Nephron progenitor cell (in vitro differentiated cells): ENCODE results near the gene CCNE1.

Experiments used
- DNase-seq: peaks from one replicate; pipeline ENCODE4 v3.0.0; 2021
- H3K27ac Mint-ChIP-seq: 2 replicates; pipeline ENCODE4 v1.8.0; 2021; ENCODE audit warnings: mild to moderate bottlenecking, moderate library complexity, mixed read lengths
- H3K27me3 Mint-ChIP-seq: 2 replicates; pipeline ENCODE4 v1.8.0; 2021; ENCODE audit warnings: mild to moderate bottlenecking, low read depth, mixed read lengths; ENCODE audit not compliant: poor library complexity
- H3K36me3 Mint-ChIP-seq: 2 replicates; pipeline ENCODE4 v1.8.0; 2021; ENCODE audit warnings: low read depth, mixed read lengths
- H3K4me1 Mint-ChIP-seq: 2 replicates; pipeline ENCODE4 v1.8.0; 2021; ENCODE audit warnings: mixed read lengths
- H3K4me3 Mint-ChIP-seq: 2 replicates; pipeline ENCODE4 v1.8.0; 2021; ENCODE audit warnings: mild to moderate bottlenecking, moderate library complexity, mixed read lengths
- H3K9me3 Mint-ChIP-seq: 2 replicates; pipeline ENCODE4 v1.8.0; 2021; ENCODE audit warnings: mild to moderate bottlenecking, moderate library complexity, mixed read lengths
- TF ChIP-seq, protein P1 (sequence below): fragments of 200-600 bp; sonication (generic); IDR thresholded peaks from 2 replicates; pipeline ENCODE4 v1.5.0; 2021; ENCODE audit warnings: antibody characterized with exemption

CCNE1 gene

DNA sequence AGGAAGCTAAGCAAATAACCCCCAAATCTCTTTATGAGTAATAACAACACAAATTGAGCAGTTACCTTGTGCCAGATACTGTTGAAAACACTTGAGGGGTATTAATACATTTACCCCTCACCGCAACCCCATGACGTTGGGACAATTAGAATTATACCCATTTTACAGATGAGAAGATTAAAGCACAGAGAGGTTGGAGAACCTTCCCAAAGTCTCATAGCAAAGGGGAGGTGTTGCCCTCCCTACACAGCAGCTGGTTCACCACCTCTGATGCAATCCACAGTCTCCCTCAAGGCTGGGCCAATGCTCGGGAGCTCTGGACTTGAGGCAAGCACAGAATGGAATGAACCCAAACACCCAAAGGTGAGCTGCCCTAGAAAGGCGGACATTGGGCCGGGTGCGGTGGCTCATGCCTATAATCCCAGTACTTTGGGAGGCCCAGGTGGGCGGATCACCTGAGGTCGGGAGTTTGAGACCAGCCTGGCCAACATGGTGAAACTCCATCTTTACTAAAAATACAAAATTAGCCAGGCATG lies 3.9 kb upstream of the CCNE1 start:
- H3K4me3 Mint-ChIP-seq, result no peak overlapping the region
- peaks cover 9% of the 10 kb centered on the region for H3K27me3 Mint-ChIP-seq
- TF ChIP-seq, protein P1, sequence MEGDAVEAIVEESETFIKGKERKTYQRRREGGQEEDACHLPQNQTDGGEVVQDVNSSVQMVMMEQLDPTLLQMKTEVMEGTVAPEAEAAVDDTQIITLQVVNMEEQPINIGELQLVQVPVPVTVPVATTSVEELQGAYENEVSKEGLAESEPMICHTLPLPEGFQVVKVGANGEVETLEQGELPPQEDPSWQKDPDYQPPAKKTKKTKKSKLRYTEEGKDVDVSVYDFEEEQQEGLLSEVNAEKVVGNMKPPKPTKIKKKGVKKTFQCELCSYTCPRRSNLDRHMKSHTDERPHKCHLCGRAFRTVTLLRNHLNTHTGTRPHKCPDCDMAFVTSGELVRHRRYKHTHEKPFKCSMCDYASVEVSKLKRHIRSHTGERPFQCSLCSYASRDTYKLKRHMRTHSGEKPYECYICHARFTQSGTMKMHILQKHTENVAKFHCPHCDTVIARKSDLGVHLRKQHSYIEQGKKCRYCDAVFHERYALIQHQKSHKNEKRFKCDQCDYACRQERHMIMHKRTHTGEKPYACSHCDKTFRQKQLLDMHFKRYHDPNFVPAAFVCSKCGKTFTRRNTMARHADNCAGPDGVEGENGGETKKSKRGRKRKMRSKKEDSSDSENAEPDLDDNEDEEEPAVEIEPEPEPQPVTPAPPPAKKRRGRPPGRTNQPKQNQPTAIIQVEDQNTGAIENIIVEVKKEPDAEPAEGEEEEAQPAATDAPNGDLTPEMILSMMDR, result no peak
- no peak for DNase-seq
- H3K9me3 Mint-ChIP-seq, result no peaks in the 10 kb centered on the region
- peaks cover 42% of the 10 kb centered on the region for H3K4me1 Mint-ChIP-seq
- H3K36me3 Mint-ChIP-seq, result no peaks in the 10 kb centered on the region
- H3K27ac Mint-ChIP-seq, result no peak overlapping the region

DNA sequence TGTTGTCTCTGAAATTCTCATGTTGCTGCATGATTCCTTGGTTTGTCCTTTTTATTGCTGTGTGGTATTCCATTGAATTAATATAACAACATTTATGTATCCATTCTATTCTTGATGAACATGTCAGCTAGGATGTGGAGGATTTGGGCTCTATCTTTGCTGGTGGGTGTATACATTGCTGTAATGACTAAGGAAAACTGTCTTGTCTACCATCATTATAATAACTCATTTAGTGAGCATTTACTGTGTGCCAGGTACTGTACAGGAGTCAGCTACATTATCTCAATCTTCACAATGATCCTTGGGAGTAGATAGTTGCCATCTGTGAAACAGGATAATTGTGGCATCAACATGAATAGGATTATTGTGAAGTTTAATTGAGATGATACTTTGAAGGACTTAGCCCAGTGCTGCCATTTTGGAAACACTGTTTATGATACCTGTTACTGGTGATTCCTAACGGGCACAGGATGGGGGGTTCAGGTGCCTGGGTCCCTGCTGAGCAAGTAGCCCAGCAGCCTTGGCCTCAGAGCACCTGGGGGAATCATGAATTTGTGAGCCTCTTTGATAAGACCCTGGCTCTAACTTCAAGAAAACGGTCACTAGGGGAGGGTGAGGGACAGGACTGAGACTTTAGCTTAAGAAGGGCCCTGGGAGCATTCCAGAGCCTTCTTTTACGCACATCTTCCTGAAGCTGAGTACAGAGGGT lies 1.8 kb upstream of the CCNE1 start:
- DNase-seq, result no peak
- H3K4me3 Mint-ChIP-seq, result peak overlapping the region; percentile 44

DNA sequence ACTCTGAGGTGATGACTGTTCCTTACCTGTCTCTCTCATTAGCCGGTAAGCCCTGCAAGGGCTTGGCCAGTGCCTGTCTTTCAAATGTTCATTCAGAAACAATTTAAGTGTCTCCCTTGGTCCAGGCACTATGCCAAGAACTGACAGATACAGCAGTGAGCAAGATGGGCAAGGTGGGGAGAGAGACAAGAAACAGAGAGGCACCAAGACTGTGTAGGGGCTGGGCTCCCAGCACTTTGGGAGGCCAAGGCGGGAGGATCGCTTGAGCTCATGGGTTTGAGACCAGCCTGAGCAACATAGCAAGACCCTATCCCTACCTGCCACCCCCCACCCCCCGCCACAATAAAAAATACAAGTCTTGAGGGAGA lies 1.3 kb upstream of the CCNE1 start:
- H3K9me3 Mint-ChIP-seq, result no peaks in the 10 kb centered on the region
- peaks cover 12% of the 10 kb centered on the region for H3K27me3 Mint-ChIP-seq
- H3K36me3 Mint-ChIP-seq, result peaks cover 17% of the 10 kb centered on the region
- peak overlapping the region; percentile 41 for H3K27ac Mint-ChIP-seq
- peak overlapping the region; percentile 79 for H3K4me3 Mint-ChIP-seq
- TF ChIP-seq, protein P1, result no peak
- no peak for DNase-seq
- H3K4me1 Mint-ChIP-seq, result peaks cover 34% of the 10 kb centered on the region

More for the DNA sequence above, 1.8 kb upstream of the CCNE1 start:
- Mint-ChIP-seq H3K36me3 (peaks cover 15% of the 10 kb centered on the region), H3K4me1 (peaks cover 39% of the 10 kb centered on the region), H3K27ac (peak overlapping the region; percentile 41), H3K9me3 (no peaks in the 10 kb centered on the region), H3K27me3 (peaks cover 12% of the 10 kb centered on the region)
- TF ChIP-seq, protein P1, result no peak

DNA sequence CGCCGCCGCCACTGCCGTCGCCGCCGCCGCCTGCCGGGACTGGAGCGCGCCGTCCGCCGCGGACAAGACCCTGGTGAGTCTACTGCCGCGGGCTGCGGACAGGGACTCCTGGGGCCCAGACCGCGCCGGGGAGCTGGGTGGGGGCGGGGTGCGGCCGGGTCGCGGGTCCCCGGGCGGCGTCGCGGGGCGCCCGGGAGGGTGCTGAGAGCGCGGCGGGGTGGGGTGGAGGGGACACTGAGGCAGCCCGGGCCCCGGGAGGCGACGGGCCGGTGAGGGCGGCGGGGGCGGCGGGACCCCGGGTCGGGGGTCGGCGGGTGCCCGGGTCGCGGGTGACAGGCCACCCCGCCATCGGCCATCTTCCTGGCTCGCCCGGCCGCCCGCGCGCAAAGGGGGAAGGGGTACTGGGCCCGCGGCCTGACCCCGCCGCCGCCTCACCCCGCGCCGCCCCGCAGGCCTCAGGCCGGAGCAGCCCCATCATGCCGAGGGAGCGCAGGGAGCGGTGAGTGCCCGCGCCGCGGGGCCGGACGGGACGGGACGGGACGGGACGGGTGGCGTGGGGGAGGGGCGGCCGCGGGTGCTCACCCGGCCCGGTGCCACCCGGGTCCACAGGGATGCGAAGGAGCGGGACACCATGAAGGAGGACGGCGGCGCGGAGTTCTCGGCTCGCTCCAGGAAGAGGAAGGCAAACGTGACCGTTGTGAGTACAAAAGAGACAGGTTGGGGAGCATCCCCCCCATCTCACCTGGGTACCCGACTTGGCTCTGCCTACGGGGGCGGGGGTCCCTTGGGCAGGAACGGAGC lies 489 bp downstream of the CCNE1 start:
- TF ChIP-seq, protein P1, result no peak
- peak; percentile 57 for DNase-seq
- peak overlapping the region; percentile 93 for H3K4me3 Mint-ChIP-seq

DNA sequence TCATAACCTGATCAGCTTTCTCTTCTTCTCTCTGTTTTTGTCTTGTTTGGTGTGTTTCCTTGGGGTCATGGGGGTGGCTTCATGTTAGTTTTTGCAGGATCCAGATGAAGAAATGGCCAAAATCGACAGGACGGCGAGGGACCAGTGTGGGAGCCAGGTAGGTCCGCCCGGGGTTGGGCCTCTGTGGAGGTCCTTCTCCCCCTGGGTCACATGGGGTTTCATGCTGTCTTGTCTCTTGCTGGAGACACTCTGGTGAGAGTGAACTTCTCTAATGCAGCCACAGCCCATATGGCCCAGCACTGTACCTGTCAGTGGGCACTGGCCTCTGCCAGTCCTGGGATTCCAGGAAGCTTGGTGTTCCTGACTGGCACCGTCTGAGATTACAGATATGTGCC lies 1.1 kb downstream of the CCNE1 start:
- peak overlapping the region; percentile 77 for H3K27ac Mint-ChIP-seq

More for the DNA sequence above, 489 bp downstream of the CCNE1 start:
- Mint-ChIP-seq H3K9me3 (no peaks in the 10 kb centered on the region), H3K27ac (peak overlapping the region; percentile 77), H3K4me1 (peaks cover 18% of the 10 kb centered on the region), H3K27me3 (peaks cover 12% of the 10 kb centered on the region), H3K36me3 (peaks cover 23% of the 10 kb centered on the region)

More for the DNA sequence above, 1.1 kb downstream of the CCNE1 start:
- Mint-ChIP-seq H3K27me3 (peaks cover 12% of the 10 kb centered on the region), H3K9me3 (no peaks in the 10 kb centered on the region), H3K36me3 (peaks cover 27% of the 10 kb centered on the region), H3K4me3 (peak overlapping the region; percentile 93), H3K4me1 (peaks cover 18% of the 10 kb centered on the region)
- TF ChIP-seq, protein P1, result no peak
- DNase-seq, result no peak
